Fibroblast of upper back skin (primary cell): Measurements from ENCODE around the gene LRRC8C.
A peak's percentile ranks its signal among the peaks of the same experiment; 100 is the strongest.
"Not testable (repeated sequence)": the region's sequence is repeated elsewhere in the genome, so short reads cannot be mapped to it uniquely, and the experiment has no call there.

Experiments
- DNase-seq: peaks from one replicate; pipeline ENCODE4 v3.0.0-alpha.2; 2013

The LRRC8C gene

DNA sequence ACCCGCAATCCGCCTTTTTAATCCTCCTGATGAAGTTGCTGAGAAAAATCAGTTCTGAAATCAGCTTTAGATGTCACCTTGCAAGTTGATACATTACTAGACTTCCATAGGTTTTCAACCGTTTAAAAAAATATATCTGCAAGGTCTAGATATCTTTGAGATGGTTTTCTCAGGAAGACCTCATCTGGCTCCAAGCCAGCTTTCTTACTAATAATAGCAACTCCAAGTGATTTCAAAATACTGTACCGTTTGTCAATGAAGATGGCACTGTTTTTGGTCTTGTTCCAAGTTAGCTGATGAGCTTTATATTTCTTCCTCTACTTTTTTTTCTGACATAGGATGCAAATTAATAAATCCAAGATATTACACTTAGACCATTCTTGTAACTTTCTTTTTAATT, 40.3 kb downstream of the LRRC8C start:
- DNase-seq: no peak

DNA sequence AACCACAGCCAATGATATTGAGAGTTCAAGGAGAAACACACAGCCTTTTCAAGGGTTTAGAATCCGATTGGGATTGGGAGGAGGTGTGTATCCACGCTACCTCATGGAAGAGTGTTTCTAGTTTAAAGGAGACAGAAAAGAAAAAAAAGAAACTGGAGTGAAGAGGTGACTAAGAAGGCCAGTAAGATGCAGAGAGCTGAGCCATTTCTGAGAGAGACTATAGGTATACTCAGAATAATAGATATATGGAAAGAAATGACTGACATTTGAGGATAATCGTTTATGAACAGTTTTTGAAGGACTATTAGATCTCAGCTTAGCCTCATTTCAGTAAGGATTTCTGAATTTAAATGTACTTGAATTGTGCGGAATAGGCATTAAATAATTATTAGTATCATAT, 42.8 kb downstream of the LRRC8C start:
- DNase-seq: no peak

DNA sequence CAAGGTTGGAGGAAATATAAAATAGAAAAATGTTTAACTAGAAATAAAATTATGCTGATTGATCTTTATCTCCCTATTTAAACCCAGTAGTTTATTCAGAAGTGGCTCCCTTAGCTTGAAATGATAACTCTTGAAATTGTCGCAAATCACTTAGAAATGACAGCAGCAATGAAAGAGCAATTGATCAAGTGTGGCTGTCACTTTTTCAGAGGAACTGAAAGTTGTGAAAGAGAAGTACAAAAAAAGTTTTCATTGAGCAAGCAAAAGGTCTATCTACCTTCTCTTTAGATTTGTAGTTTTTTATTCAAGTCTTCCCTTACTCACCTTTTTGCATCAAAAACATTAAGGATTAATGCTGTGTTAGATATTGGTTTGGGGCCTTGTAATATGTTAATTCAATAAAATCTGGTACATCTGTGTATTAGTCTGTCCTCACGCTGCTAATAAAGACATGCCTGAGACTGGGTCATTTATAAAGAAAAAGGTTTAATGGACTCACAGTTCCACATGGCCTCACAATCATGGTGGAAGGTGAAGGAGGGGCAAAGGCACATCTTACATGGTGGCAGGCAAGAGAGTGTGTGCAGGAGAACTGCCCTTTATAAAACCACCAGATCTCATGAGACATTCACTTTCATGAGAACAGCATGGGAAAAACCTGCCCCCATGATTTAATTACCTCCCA, 48.3 kb downstream of the LRRC8C start:
- no peak for DNase-seq

DNA sequence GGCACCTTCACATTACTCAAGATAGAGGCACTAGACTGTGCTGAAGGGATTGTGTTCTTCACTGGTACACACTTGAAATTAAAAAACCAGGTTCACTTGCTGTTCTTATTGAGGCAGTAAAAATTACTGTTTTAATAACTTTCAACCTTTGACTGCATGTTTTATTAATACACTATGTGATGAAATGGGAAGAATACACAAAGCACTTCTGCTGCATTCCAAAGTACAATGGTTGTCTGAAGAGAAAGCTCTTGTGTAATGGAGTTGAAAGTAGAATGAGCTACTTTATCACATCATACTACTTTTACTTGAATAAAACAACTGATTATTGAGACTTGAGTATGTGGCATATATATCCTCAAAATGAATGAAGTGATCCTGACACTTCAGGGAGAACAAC, 49.7 kb downstream of the LRRC8C start:
- no peak for DNase-seq

GRCh38 chr1:89685461-89685860, 52.5 kb downstream of the LRRC8C start:
- DNase-seq: no peak

- no peak for DNase-seq
Measured at GRCh38 chr1:89686520-89686919, 53.6 kb downstream of the LRRC8C start.

DNA sequence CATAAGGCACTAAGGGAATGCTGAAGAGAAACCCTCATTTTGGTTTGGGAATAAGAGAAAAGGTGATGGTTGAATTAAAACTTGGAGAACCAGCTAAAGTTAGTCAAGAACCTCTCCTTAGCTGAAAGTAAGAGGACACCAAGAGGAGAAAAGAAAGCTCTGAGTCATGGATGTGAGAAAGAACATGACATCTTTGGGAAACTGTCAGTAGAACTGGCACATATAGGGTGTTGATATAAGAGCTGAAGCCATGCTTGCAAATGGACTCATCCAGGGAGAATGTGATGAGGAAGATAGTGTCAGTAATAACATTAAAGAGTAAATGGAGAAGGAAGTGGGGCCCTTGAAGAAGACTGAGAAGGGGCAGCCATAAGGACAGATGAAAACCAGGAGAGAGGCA, 54.3 kb downstream of the LRRC8C start:
- DNase-seq: peak; percentile 11

DNA sequence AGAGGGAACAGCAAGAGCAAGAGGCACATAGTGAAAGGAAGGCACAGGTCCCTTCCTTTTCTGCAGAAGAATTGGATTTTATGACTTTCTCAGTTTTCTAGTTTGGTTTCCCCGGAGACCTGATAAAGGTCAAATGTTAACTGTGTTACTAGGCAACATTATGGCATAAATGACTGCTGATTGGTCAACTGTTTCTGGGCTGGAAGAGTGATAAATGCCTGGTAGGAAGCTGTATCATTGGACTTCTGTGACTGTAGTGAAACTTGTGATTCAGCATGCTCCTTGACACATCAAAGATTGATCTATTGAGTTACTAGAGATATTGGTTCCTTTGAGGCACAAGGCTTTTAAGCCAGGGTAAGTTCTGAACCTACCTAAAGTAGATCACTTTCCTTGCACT, 55.7 kb downstream of the LRRC8C start:
- no peak for DNase-seq

DNA sequence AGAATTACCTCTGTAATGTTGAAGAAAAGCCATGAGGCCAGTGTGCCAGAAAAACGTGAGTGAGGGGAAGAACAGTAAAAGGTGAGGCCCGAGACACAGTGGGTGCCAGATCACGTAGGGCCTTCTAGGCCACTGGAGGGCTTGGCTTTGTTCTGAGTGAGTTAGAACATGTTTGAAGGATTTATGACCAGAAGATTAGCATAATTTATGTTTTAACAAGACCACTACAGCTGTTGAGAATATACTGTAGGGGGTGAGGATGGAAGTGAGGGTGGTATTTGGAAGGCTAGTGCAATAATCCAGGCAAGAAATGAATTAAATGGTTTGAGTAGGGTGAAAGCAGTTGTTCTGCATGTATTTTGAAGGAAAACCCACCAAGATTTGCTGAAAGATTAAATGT, 56.3 kb downstream of the LRRC8C start:
- no peak for DNase-seq

GRCh38 chr1:89690595-89690994, 57.7 kb downstream of the LRRC8C start:
- no peak for DNase-seq

DNA sequence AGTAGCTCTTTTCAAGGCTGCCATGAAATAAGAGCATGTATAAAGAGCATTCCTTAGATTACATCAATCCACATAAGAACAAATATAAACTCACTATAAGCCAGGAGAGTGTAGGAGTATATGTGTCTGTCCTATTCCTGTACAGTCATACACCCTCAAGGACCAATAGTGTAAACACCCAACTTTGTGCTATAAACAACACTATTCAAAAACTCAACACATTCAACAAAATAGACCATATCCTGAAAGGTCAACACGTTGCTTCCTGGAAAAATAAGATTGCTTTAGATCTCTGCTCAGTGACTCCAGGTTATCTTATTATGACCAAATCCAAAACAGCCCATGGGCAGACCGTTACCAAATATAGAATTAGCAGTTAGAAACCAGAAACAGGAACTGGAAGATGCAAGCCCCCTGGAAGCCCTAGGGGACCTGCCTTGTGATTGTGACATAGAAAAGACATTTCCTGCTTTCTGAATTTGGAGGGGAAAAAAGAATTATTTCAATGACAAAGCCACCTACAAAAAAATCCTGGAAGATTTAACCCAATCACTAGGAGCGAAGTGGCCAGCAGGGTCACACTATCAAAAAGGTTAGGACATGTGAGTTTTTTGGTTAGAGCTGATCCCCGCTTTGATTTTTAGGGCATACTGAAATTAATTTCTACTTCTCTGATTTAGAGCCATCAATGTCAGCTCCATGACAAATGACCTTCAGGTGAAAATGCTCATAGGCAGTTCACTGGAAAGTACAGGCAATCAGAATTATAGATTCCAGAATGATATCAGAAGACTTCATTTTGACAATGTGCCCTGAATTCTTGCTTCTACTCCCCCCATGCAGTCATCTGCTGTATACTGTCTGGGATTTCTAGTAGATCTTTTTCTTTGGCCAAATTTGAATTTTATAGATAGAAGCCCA, 59.9 kb downstream of the LRRC8C start:
- peak; percentile 10 for DNase-seq

GRCh38 chr1:89695847-89696246, 62.9 kb downstream of the LRRC8C start:
- DNase-seq: no peak

- peak; percentile 37 for DNase-seq
Measured at GRCh38 chr1:89697383-89697782, 64.5 kb downstream of the LRRC8C start.

DNA sequence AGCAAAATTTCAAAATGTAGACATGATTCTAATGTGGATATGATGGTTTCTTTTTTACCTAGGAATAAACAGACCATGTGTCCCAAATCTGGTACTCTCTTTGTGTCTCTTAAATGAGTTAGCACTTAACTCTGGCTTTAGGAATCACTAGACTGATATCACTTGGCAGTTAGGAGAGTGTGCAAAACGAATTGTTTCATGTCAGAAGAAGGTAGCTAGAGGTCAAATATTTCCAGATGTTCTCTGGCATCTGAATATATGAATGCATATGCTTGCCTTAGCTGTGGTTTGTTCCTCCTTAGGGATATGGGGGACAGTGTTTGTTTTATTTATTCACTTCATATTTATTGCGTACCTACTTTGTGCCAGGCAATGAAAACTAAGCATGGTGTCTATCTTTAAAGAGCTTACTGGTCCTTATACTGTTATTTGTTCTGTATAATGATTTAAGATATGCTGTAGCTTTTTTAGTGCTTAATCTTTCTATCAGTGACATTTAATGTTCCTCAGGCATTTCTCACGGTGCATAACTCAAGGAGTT, 65.2 kb downstream of the LRRC8C start:
- no peak for DNase-seq

GRCh38 chr1:89698624-89699023, 65.7 kb downstream of the LRRC8C start:
- no peak for DNase-seq

DNA sequence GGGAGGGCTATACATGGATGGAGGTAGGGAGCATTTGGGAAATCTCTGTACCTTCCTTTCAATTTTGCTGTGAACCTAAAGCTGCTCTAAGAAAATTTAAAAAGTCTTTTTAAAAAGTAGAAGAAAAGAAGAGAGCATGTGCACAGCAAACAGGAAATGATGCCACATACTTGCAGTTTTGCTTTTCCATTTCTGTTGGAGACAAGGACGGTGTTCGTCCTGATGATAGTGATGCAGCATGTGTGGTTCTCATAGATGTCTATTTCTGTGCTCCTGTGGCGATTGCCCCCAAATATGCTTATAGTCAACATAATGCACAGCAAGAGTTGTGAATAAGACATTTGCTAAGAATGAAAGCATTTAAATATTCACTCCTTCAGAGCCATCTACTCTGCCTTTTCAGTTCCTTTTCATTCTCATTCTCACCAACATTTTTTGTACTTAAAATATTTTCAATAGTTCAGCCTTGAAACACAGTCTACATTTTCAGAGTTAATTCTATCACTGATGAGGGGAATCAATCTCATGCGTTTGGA, 66.6 kb downstream of the LRRC8C start:
- no peak for DNase-seq

GRCh38 chr1:89701746-89702241, 68.9 kb downstream of the LRRC8C start:
- peak; percentile 51 for DNase-seq

DNA sequence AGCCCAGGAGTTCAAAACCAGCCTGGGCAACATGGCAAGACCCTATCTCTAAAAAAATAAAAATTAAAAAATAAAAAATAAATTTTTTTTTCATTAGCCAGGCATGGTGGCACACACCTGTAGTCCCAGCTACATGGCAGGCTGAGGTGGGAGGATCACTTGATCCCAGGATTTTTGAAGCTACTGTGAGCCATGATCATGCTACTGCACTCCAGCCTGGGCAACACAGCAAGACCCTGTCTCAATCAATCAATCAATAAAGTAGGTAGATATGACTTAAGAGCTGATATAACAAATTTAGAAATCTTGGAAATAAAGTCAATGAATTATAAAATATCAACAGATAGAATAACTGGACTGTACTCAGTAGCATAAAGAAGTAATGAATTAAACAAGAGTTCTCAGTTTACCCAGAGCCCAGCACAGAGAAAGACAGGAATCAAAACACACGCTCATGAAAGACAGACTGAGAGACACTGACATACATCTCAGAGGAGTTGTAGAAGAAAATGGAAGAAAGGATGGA, 69.7 kb downstream of the LRRC8C start:
- no peak for DNase-seq

GRCh38 chr1:89703469-89703868, 70.5 kb downstream of the LRRC8C start:
- no peak for DNase-seq

GRCh38 chr1:89704014-89704413, 71.1 kb downstream of the LRRC8C start:
- no peak for DNase-seq

DNA sequence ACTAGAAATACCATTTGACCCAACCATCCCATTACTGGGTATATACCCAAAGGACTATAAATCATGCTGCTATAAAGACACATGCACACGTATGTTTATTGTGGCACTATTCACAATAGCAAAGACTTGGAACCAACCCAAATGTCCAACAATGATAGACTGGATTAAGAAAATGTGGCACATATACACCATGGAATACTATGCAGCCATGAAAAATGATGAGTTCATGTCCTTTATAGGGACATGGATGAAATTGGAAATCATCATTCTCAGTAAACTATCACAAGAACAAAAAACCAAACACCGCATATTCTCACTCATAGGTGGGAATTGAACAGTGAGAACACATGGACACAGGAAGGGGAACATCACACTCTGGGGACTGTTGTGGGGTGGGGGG, 72.0 kb downstream of the LRRC8C start:
- not testable (repeated sequence) for DNase-seq

- no peak for DNase-seq
Measured at GRCh38 chr1:89705901-89706699, 73.2 kb downstream of the LRRC8C start.

DNA sequence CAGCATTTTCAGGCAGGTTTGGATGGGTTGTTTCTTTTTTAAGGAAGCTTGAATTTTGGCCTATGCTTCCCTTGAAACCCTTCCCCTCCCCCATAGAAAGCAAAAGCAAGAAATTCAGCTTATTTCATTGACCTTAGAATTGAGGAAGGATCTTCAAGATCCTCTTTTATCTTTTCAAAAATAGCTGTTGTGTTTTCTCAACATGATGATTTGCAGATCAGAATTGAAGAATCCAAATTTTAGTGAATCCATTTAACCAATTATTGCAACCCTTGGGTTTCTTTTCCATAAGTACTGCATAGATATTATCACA, 73.7 kb downstream of the LRRC8C start:
- no peak for DNase-seq
